ENCODE measurements around the gene CCDC14.
"Not testable (repeated sequence)": the region's sequence is repeated elsewhere in the genome, so short reads cannot be mapped to it uniquely, and the experiment has no call there.

CCDC14 gene

GRCh38 chr3:123967260-123967659 lies 6.2 kb upstream of the CCDC14 start:
- not testable (repeated sequence) for DNase-seq (ENCODE audit: low read depth in 2 of 2)

- not testable (repeated sequence) for DNase-seq (ENCODE audit: low read depth in 2 of 2)
These were observed 5.8 kb upstream of the CCDC14 start for GRCh38 chr3:123966799-123967198.

- not testable (repeated sequence) for DNase-seq (ENCODE audit: low read depth in 2 of 2)
These were observed 3.8 kb upstream of the CCDC14 start for GRCh38 chr3:123964793-123965192.

- no peak for DNase-seq (ENCODE audit: low read depth in 2 of 2)
These were observed 453 bp upstream of the CCDC14 start for GRCh38 chr3:123961508-123961856.

- DNase-seq (ENCODE audit: low read depth in 2 of 2) = no peak
These were observed 7.3 kb downstream of the CCDC14 start for GRCh38 chr3:123953735-123954134.

GRCh38 chr3:123952844-123953520 lies 8.0 kb downstream of the CCDC14 start:
- DNase-seq (ENCODE audit: low read depth in 2 of 2) = no peak

GRCh38 chr3:123951522-123952447 lies 9.2 kb downstream of the CCDC14 start:
- DNase-seq (ENCODE audit: low read depth in 2 of 2) = no peak

- peak in 1 of 2 experiments; percentile 24 for DNase-seq (ENCODE audit: low read depth in 2 of 2)
These were observed 11.4 kb downstream of the CCDC14 start for GRCh38 chr3:123949641-123950040.

- DNase-seq (ENCODE audit: low read depth in 2 of 2) = no peak
These were observed 12.6 kb downstream of the CCDC14 start for GRCh38 chr3:123948449-123948848.

GRCh38 chr3:123947482-123947881 lies 13.5 kb downstream of the CCDC14 start:
- DNase-seq (ENCODE audit: low read depth in 2 of 2) = no peak

GRCh38 chr3:123941542-123941941 lies 19.5 kb downstream of the CCDC14 start:
- no peak for DNase-seq (ENCODE audit: low read depth in 2 of 2)

GRCh38 chr3:123941121-123941520 lies 19.9 kb downstream of the CCDC14 start:
- no peak for DNase-seq (ENCODE audit: low read depth in 2 of 2)

GRCh38 chr3:123939706-123940105 lies 21.3 kb downstream of the CCDC14 start:
- no peak for DNase-seq (ENCODE audit: low read depth in 2 of 2)

- no peak for DNase-seq (ENCODE audit: low read depth in 2 of 2)
These were observed 24.6 kb downstream of the CCDC14 start for GRCh38 chr3:123936400-123936799.

- no peak for DNase-seq (ENCODE audit: low read depth in 2 of 2)
These were observed 25.2 kb downstream of the CCDC14 start for GRCh38 chr3:123935830-123936229.

GRCh38 chr3:123934250-123934649 lies 26.8 kb downstream of the CCDC14 start:
- no peak for DNase-seq (ENCODE audit: low read depth in 2 of 2)

- no peak for DNase-seq (ENCODE audit: low read depth in 2 of 2)
These were observed 30.6 kb downstream of the CCDC14 start for GRCh38 chr3:123930445-123930844.

GRCh38 chr3:123929325-123929724 lies 31.7 kb downstream of the CCDC14 start:
- DNase-seq (ENCODE audit: low read depth in 2 of 2) = no peak

- DNase-seq (ENCODE audit: low read depth in 2 of 2) = no peak
These were observed 34.6 kb downstream of the CCDC14 start for GRCh38 chr3:123926396-123926795.

- no peak for DNase-seq (ENCODE audit: low read depth in 2 of 2)
These were observed 40.2 kb downstream of the CCDC14 start for GRCh38 chr3:123920868-123921267.

- DNase-seq (ENCODE audit: low read depth in 2 of 2) = no peak
These were observed 40.6 kb downstream of the CCDC14 start for GRCh38 chr3:123920383-123920782.

GRCh38 chr3:123919353-123919752 lies 41.7 kb downstream of the CCDC14 start:
- DNase-seq (ENCODE audit: low read depth in 2 of 2) = no peak

- no peak for DNase-seq (ENCODE audit: low read depth in 2 of 2)
These were observed 46.2 kb downstream of the CCDC14 start for GRCh38 chr3:123914829-123915228.
